A549 (cell line): ENCODE results near the gene DEFB127. TPM values are rescaled to one million over a fixed set of nuclear protein-coding genes. Genes with fewer than 3 reads are reported as not detected.
"Not testable (repeated sequence)": the region's sequence is repeated elsewhere in the genome, so short reads cannot be mapped to it uniquely, and the experiment has no call there.

Experiments
- ATAC-seq, 2 experiments: fragments of 200-7000 bp in 1 of 2; fragments of >200 bp in 1 of 2; cut with Nextera tagmentation in 1 of 2; cut with Tn5 transposase in 1 of 2; 3 replicates each; pipeline versions ENCODE4 v1.8.0 to v1.9.1; 2018 to 2020; ENCODE audit warnings: mild to moderate bottlenecking in 1 of 2, moderate library complexity in 1 of 2
- CTCF ChIA-PET: fragments of 300-600 bp; sonication (Branson Sonifier 250); formaldehyde crosslinking; extraction: SDS; loops from one replicate; lab custom pipeline; 2021; ENCODE audit warnings: antibody characterized with exemption, inconsistent platforms; lab: Yijun Ruan, JAX
- POLR2A ChIA-PET: fragments of 350-600 bp; formaldehyde crosslinking; extraction: SDS; loops from one replicate; lab custom pipeline; 2021; ENCODE audit warnings: antibody characterized with exemption, inconsistent platforms; lab: Yijun Ruan, JAX
- DNase-seq, 2 experiments: peaks; one replicate each; pipeline versions ENCODE4 v3.0.0 to v3.0.0-alpha.2; 2011 to 2016; ENCODE audit warnings: low read depth in 1 of 2, low spot score in 1 of 2
- FAIRE-seq: peaks from 2 replicates; lab custom pipeline; 2011; peaks lifted over from hg19 to GRCh38; lab: Jason Lieb, UNC
- H3K27ac ChIP-seq, 2 experiments: fragments of >200 bp; sonication (Bioruptor Twin); formaldehyde crosslinking; 3 replicates each; pipeline ENCODE4 v1.5.1; 2016 to 2017
- H3K4me1 ChIP-seq: fragments of >200 bp; sonication (Bioruptor Twin); formaldehyde crosslinking; 3 replicates; pipeline ENCODE4 v1.6.1; 2016
- H3K4me2 ChIP-seq: fragments of >200 bp; sonication (Bioruptor Twin); formaldehyde crosslinking; 3 replicates; pipeline ENCODE4 v1.6.1; 2016
- H3K4me3 ChIP-seq: fragments of >200 bp; sonication (Bioruptor Twin); formaldehyde crosslinking; 3 replicates; pipeline ENCODE4 v1.5.1; 2016
- H3K9me3 ChIP-seq: fragments of >200 bp; sonication (Bioruptor Twin); formaldehyde crosslinking; 3 replicates; pipeline ENCODE4 v1.6.1; 2016
- CBX8 ChIP-seq: fragments of 200-600 bp; sonication (generic); IDR thresholded peaks from 2 replicates; pipeline ENCODE4 v1.6.1; 2016
- CEBPB ChIP-seq, 2 experiments: fragments of >200 bp in 1 of 2; sonication (Bioruptor Twin) in 1 of 2; formaldehyde crosslinking in 1 of 2; IDR thresholded peaks; 2 replicates each; pipeline ENCODE4 v1.6.1; 2012 to 2016
- CHD4 ChIP-seq: fragments of 200-600 bp; sonication (generic); IDR thresholded peaks from 2 replicates; pipeline ENCODE4 v1.6.1; 2016; ENCODE audit warnings: antibody characterized with exemption, mild to moderate bottlenecking, borderline replicate concordance
- E2F6 ChIP-seq: IDR thresholded peaks from 2 replicates; pipeline ENCODE4 v1.6.1; 2012; ENCODE audit warnings: low read depth, borderline replicate concordance
- EHF ChIP-seq: fragments of 250-450 bp; sonication (Bioruptor Pico); IDR thresholded peaks from 2 replicates; pipeline ENCODE4 v1.5.0; 2020; ENCODE audit warnings: mild to moderate bottlenecking
- ESRRA ChIP-seq: fragments of 150-350 bp; IDR thresholded peaks from 2 replicates; pipeline ENCODE4 v1.6.1; 2014; ENCODE audit warnings: mild to moderate bottlenecking, low read length, borderline replicate concordance
- FOSB ChIP-seq: fragments of 250-450 bp; sonication (Bioruptor Pico); IDR thresholded peaks from 2 replicates; pipeline ENCODE4 v1.5.0; 2020; ENCODE audit warnings: mild to moderate bottlenecking, moderate library complexity
- FOXS1 ChIP-seq: fragments of 250-450 bp; sonication (Bioruptor Pico); IDR thresholded peaks from 2 replicates; pipeline ENCODE4 v1.5.0; 2020; ENCODE audit warnings: mild to moderate bottlenecking, moderate library complexity
- GATA3 ChIP-seq: IDR thresholded peaks from 2 replicates; pipeline ENCODE4 v1.6.1; 2012; ENCODE audit warnings: borderline replicate concordance
- HES2 ChIP-seq: fragments of >200 bp; sonication (Bioruptor Twin); formaldehyde crosslinking; IDR thresholded peaks from 2 replicates; pipeline ENCODE4 v1.6.1; 2016
- JUN ChIP-seq, 2 experiments: fragments of >200 bp; sonication (Bioruptor Twin); formaldehyde crosslinking; IDR thresholded peaks; 2 replicates in 1 of 2; 3 replicates in 1 of 2; pipeline ENCODE4 v1.6.1; 2016 to 2017
- MYC ChIP-seq: IDR thresholded peaks from 2 replicates; pipeline ENCODE4 v1.6.1; 2012; ENCODE audit warnings: mild to moderate bottlenecking, inconsistent platforms, low read length, improper control_type of control experiment, borderline replicate concordance
- POLR2AphosphoS2 ChIP-seq: conservative IDR thresholded peaks from 2 replicates; pipeline ENCODE4 v1.6.1; 2012; ENCODE audit warnings: low read length, improper control_type of control experiment, inconsistent platforms
- RAD21 ChIP-seq, 2 experiments: fragments of >200 bp in 1 of 2; sonication (Bioruptor Twin) in 1 of 2; formaldehyde crosslinking in 1 of 2; IDR thresholded peaks in 1 of 2; conservative IDR thresholded peaks in 1 of 2; 2 replicates in 1 of 2; 3 replicates in 1 of 2; pipeline ENCODE4 v1.6.1; 2012 to 2018; ENCODE audit warnings: inconsistent platforms in 1 of 2
- TP53 ChIP-seq: fragments of 250-450 bp; sonication (Bioruptor Pico); IDR thresholded peaks from 2 replicates; pipeline ENCODE4 v1.5.0; 2021; ENCODE audit warnings: mild to moderate bottlenecking, moderate library complexity
- ZFP36 ChIP-seq: fragments of 450-650 bp; IDR thresholded peaks from 2 replicates; pipeline ENCODE4 v1.6.1; 2014; ENCODE audit warnings: borderline replicate concordance; ENCODE audit not compliant: partially characterized antibody
- ZNF302 ChIP-seq: fragments of 250-450 bp; sonication (Bioruptor Pico); IDR thresholded peaks from 2 replicates; pipeline ENCODE4 v1.9.0; 2021; ENCODE audit warnings: inconsistent platforms, mild to moderate bottlenecking, moderate library complexity
- WGBS: methylation state at CpG from one replicate; pipeline ENCODE4 v1.1.6; 2017; ENCODE audit errors: missing lambda C conversion rate; 5-methylcytosine and 5-hydroxymethylcytosine counted together
- polyA minus RNA-seq: library from RNA; depleted of rRNA, polyadenylated mRNA; stranded (reverse); fragments of >200 nt; gene quantifications from 2 replicates; pipeline ENCODE4 v1.2.3, GENCODE V29; 2011; rRNA and poly(A)+ RNA removed
- polyA plus RNA-seq, 4 experiments: library from polyadenylated mRNA; depleted of rRNA in 3 of 4; stranded (reverse); fragments of >200 nt; fragmentation: RNase III in 1 of 4; extraction: RNeasy Plus Mini Kit Qiagen cat#74134 plus additional on column Dnase treatment in 1 of 4; gene quantifications; 2 replicates in 3 of 4; 3 replicates in 1 of 4; pipeline ENCODE4 v1.2.3, GENCODE V29; 2011 to 2017
- TF ChIP-seq, protein P1 (sequence below): IDR thresholded peaks from 2 replicates; pipeline ENCODE4 v1.6.1; 2012
- TF ChIP-seq, protein P2 (sequence below): fragments of >200 bp; sonication (Bioruptor Twin); formaldehyde crosslinking; IDR thresholded peaks from 3 replicates; pipeline ENCODE4 v1.5.1; 2016

Gene DEFB127, protein sequence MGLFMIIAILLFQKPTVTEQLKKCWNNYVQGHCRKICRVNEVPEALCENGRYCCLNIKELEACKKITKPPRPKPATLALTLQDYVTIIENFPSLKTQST
- polyA plus RNA-seq (2011; rRNA removed) (not detected in 2 replicates), polyA plus RNA-seq (2017; fragmentation: RNase III; extraction: RNeasy Plus Mini Kit Qiagen cat#74134 plus additional on column Dnase treatment) (not detected in 3 replicates), polyA minus RNA-seq (not detected in 2 replicates)
- not detected in 2 replicates for polyA plus RNA-seq (2012; cell fraction: cytosol; rRNA removed)
- not detected in 2 replicates for polyA plus RNA-seq (2012; cell fraction: nucleus; rRNA removed)

DNA sequence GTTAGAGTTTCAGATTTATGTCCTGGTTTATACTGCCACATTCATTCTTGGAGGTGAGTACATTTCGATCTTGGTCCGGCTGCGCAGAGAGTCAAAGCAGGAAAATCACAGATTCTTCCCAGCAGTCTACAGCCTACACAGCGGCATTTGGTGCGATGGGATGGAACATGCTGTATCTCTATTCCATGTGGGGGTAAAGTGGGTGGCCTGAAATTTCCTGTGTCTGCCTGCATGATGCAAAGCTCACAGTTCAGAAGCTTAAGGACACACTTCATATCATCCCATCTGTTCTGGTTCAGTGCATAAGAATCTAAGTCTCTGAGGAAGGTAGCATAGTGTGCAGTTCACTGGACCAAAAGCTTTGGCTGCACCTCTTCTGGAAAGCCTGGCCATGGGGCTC, at the start of gene DEFB127:
DEFB127 (plus strand) TSS at position 301 of the 400 bp plus-strand sequence; CDS start at position 392, 91 bp downstream.
- H3K9me3 ChIP-seq = no peaks in the 10 kb centered on the region
- ChIA-PET CTCF (interaction anchor here (0.7 to 1.2 kb wide), 2 partner anchors 12 to 1055 kb away, joined by 3 to 4 read pairs; no protein-coding TSS in a partner anchor), POLR2A (no interaction called here)
- TF ChIP-seq ZNF302 (CRISPR knock-in tag) = no peak
- no peak within 1 kb of the TSS for H3K4me2 ChIP-seq
- no peak for DNase-seq
- no peak for FAIRE-seq
- no peak within 1 kb of the TSS for H3K4me3 ChIP-seq
- no peaks in the 10 kb centered on the region for H3K4me1 ChIP-seq
- WGBS = 42% methylated on average over 5 of the region's 5 CpGs
- no peak within 1 kb of the TSS for H3K27ac ChIP-seq
- no peak for ATAC-seq

- no peak overlapping the region for H3K27ac ChIP-seq
- no peak for ATAC-seq
- TF ChIP-seq E2F6 (no peak), CEBPB (IDR thresholded peaks at IDR 0.05) (no peak), CHD4 (no peak), JUN (IDR thresholded peaks at IDR 0.05) (no peak), EHF (CRISPR knock-in tag) (no peak), FOSB (CRISPR knock-in tag) (no peak), ZFP36 (no peak), FOXS1 (no peak), ESRRA (no peak), TP53 (CRISPR knock-in tag) (no peak)
- TF ChIP-seq, protein P1, sequence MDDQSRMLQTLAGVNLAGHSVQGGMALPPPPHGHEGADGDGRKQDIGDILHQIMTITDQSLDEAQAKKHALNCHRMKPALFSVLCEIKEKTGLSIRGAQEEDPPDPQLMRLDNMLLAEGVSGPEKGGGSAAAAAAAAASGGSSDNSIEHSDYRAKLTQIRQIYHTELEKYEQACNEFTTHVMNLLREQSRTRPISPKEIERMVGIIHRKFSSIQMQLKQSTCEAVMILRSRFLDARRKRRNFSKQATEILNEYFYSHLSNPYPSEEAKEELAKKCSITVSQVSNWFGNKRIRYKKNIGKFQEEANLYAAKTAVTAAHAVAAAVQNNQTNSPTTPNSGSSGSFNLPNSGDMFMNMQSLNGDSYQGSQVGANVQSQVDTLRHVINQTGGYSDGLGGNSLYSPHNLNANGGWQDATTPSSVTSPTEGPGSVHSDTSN = no peak
Measured at GRCh38 chr20:112396-112795, 44.9 kb upstream of the DEFB127 start.

DNA sequence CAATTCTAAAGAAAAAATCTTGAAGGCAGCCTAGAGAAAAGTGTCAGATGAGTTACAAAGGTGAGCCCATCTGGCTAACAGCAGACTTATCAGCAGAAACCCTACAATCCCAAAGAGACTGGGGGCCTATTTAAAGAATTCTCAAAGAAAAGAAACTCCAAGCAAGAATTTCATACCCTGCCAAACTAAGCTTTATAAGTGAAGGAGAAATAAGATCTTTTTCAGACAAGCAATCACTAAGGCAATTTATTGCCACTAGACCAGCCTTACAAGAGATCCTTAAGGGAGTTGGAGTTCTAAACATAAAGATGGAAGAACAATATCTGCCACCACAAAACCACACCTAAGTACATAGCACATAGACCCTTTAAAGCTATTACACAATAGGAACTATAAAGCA, 39.7 kb upstream of the DEFB127 start:
- TF ChIP-seq CHD4 = no peak
- TF ChIP-seq, protein P2, sequence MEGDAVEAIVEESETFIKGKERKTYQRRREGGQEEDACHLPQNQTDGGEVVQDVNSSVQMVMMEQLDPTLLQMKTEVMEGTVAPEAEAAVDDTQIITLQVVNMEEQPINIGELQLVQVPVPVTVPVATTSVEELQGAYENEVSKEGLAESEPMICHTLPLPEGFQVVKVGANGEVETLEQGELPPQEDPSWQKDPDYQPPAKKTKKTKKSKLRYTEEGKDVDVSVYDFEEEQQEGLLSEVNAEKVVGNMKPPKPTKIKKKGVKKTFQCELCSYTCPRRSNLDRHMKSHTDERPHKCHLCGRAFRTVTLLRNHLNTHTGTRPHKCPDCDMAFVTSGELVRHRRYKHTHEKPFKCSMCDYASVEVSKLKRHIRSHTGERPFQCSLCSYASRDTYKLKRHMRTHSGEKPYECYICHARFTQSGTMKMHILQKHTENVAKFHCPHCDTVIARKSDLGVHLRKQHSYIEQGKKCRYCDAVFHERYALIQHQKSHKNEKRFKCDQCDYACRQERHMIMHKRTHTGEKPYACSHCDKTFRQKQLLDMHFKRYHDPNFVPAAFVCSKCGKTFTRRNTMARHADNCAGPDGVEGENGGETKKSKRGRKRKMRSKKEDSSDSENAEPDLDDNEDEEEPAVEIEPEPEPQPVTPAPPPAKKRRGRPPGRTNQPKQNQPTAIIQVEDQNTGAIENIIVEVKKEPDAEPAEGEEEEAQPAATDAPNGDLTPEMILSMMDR = no peak
- no peak for TF ChIP-seq HES2
- TF ChIP-seq MYC = no peak
- TF ChIP-seq RAD21 (conservative IDR thresholded peaks at IDR 0.05 in 1 of 2, IDR thresholded peaks at IDR 0.05 in 1 of 2) = no peak
- no peak for TF ChIP-seq POLR2AphosphoS2
- TF ChIP-seq GATA3 = no peak
- TF ChIP-seq CBX8 = no peak
- FAIRE-seq (no peak), DNase-seq (no peak), ATAC-seq (no peak)
- Histone ChIP-seq H3K4me3 (no peak overlapping the region), H3K9me3 (peaks cover 12% of the 10 kb centered on the region; the same call in 1 of the 3 replicates), H3K4me2 (no peak overlapping the region), H3K4me1 (no peaks in the 10 kb centered on the region), H3K27ac (no peak overlapping the region)
- ChIA-PET POLR2A (no interaction called here), CTCF (interaction anchor here (1.0 to 1.6 kb wide), 2 partner anchors 37 to 77 kb away, joined by 3 to 4 read pairs; no protein-coding TSS in a partner anchor)

More at GRCh38 chr20:112396-112795, 44.9 kb upstream of the DEFB127 start:
- Histone ChIP-seq H3K4me3 (no peak overlapping the region), H3K4me1 (no peaks in the 10 kb centered on the region), H3K4me2 (no peak overlapping the region), H3K9me3 (peaks cover 10% of the 10 kb centered on the region; the same call in 1 of the 3 replicates)
- POLR2A ChIA-PET = no interaction called here
- FAIRE-seq (no peak), DNase-seq (no peak)
- CTCF ChIA-PET = no interaction called here

DNA sequence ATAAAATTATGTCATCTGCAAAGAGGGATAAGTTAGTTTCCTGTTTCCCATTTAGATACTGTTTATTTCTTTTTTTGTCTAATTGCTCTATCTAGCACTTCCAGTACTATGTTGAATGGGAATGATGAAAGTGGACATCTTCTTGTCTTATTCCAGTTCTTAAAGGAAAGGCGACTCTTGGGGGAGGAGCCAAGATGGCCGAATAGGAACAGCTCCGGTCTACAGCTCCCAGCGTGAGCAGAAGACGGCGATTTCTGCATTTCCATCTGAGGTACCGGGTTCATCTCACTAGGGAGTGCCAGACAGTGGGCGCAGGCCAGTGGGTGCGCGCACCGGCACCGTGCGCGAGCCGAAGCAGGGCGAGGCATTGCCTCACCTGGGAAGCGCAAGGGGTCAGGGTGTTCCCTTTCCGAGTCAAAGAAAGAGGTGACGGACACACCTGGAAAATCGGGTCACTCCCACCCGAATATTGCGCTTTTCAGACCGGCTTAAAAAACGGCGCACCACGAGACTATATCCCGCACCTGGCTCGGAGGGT, 27.4 kb upstream of the DEFB127 start:
- CTCF ChIA-PET, POLR2A ChIA-PET, H3K9me3 ChIP-seq, FAIRE-seq, H3K4me3 ChIP-seq, H3K4me1 ChIP-seq, ATAC-seq, DNase-seq, H3K27ac ChIP-seq: not testable (repeated sequence)
- 69% methylated on average over 27 of the region's 28 CpGs for WGBS
- H3K4me2 ChIP-seq = peak overlapping the region; percentile 33; the same call in 1 of the 3 replicates
